Cardiac muscle cell (in vitro differentiated cells and primary cell): ENCODE data around the gene GPR176. TPM values are rescaled to one million over a fixed set of nuclear protein-coding genes. Genes with fewer than 3 reads are reported as not detected.

ENCODE experiments used
- DNase-seq, 2 donors: peaks; one replicate each; pipeline versions ENCODE4 v3.0.0 to v3.0.0-alpha.2; 2010 to 2017; ENCODE audit warnings: low read depth in 1 of 2, low spot score in 1 of 2
- H3K27ac ChIP-seq: fragments of 200-600 bp; sonication (generic); 2 replicates; pipeline ENCODE4 v1.5.1; 2016
- H3K27me3 ChIP-seq: fragments of 200-600 bp; sonication (generic); 2 replicates; pipeline ENCODE4 v1.6.0; 2016; ENCODE audit warnings: control low read depth
- H3K36me3 ChIP-seq: fragments of 200-600 bp; sonication (generic); 2 replicates; pipeline ENCODE4 v1.5.1; 2016; ENCODE audit warnings: control low read depth
- H3K4me1 ChIP-seq: fragments of 200-600 bp; sonication (generic); 2 replicates; pipeline ENCODE4 v1.8.1; 2017; ENCODE audit warnings: low read depth, mild to moderate bottlenecking, mixed run types
- H3K4me3 ChIP-seq: fragments of 200-600 bp; sonication (generic); 2 replicates; pipeline ENCODE4 v1.5.1; 2016; ENCODE audit warnings: mild to moderate bottlenecking
- H3K9me3 ChIP-seq: fragments of 200-600 bp; sonication (generic); 2 replicates; pipeline ENCODE4 v1.5.1; 2017; ENCODE audit warnings: low read depth, mild to moderate bottlenecking, control low read depth
- polyA plus RNA-seq: library from polyadenylated mRNA; unstranded; fragments of >200 nt; fragmentation: Nextera tagmentation; extraction: Ambion mirVana; gene quantifications from 2 replicates; pipeline ENCODE4 v1.2.1, GENCODE V29; 2016
- total RNA-seq: library from RNA; depleted of rRNA; stranded (reverse); fragments of >200 nt; gene quantifications from 2 replicates; pipeline ENCODE4 v1.2.3, GENCODE V29; 2016
- TF ChIP-seq, protein P1 (sequence below): IDR thresholded peaks from 2 replicates; pipeline ENCODE4 v1.5.1; 2012; ENCODE audit warnings: low read depth, mild to moderate bottlenecking, low read length

GPR176 gene
- total and polyA plus RNA-seq, 2 experiments from 2014 or later: 1.4 to 5.6 TPM

- no peaks in the 10 kb centered on the region for H3K27me3 ChIP-seq
- H3K9me3 ChIP-seq: no peaks in the 10 kb centered on the region
- no peak overlapping the region for H3K27ac ChIP-seq
- H3K4me3 ChIP-seq: no peak overlapping the region
- peak; percentile 79 to 86 for DNase-seq
- H3K36me3 ChIP-seq: no peaks in the 10 kb centered on the region
- TF ChIP-seq, protein P1, sequence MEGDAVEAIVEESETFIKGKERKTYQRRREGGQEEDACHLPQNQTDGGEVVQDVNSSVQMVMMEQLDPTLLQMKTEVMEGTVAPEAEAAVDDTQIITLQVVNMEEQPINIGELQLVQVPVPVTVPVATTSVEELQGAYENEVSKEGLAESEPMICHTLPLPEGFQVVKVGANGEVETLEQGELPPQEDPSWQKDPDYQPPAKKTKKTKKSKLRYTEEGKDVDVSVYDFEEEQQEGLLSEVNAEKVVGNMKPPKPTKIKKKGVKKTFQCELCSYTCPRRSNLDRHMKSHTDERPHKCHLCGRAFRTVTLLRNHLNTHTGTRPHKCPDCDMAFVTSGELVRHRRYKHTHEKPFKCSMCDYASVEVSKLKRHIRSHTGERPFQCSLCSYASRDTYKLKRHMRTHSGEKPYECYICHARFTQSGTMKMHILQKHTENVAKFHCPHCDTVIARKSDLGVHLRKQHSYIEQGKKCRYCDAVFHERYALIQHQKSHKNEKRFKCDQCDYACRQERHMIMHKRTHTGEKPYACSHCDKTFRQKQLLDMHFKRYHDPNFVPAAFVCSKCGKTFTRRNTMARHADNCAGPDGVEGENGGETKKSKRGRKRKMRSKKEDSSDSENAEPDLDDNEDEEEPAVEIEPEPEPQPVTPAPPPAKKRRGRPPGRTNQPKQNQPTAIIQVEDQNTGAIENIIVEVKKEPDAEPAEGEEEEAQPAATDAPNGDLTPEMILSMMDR: peak; percentile 76
- no peaks in the 10 kb centered on the region for H3K4me1 ChIP-seq
These were observed 163.1 kb downstream of the GPR176 start for GRCh38 chr15:39756806-39757522.

DNA sequence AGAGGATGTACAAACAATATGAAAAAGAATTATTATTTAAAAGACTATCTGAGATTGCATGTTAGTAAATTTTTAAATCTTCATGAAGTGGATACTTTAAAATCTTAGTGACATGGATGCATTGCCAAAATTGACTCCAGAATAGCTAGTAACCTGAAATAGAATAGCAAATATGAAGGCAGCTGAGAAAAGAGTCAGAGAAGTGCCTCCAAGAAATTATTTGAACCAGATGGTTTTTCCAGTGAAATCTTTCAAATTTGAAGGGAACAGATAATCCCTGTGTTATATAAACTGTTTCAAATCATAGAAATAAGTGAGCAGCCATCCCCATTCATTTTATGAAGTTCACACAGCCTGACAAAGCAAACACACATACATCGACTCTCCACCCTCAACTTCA, 167.1 kb downstream of the GPR176 start:
- no peaks in the 10 kb centered on the region for H3K36me3 ChIP-seq
- H3K27me3 ChIP-seq: no peaks in the 10 kb centered on the region
- no peaks in the 10 kb centered on the region for H3K9me3 ChIP-seq
- H3K27ac ChIP-seq: no peak overlapping the region
- H3K4me3 ChIP-seq: no peak overlapping the region
- TF ChIP-seq, protein P1: no peak
- H3K4me1 ChIP-seq: no peaks in the 10 kb centered on the region
- no peak for DNase-seq

DNA sequence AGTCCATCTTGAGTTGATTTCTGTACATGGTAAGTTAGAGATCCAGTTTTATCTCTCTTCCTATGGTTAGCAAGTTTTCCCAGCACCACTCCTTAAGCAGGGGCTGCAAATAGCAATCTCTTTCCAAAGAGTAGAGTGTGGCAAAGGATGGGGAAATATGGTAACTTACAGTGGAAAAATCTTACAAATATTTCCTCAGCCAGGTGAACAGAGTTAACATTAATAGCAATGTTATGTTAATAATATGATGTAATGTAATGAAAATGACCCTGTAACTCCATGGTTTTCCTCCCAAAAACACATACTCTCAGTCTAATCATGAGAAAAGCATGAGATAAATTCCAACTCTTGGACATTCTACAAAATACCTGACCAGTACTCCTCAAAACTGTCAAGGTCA, 167.8 kb downstream of the GPR176 start:
- TF ChIP-seq, protein P1: no peak
- Histone ChIP-seq H3K36me3 (no peaks in the 10 kb centered on the region), H3K27me3 (no peaks in the 10 kb centered on the region), H3K27ac (no peak overlapping the region), H3K4me1 (no peaks in the 10 kb centered on the region), H3K9me3 (no peaks in the 10 kb centered on the region), H3K4me3 (no peak overlapping the region)
- DNase-seq: no peak

Other genes starting within 250 kb of the GPR176 start
- 0.33 and 0.42 TPM in 2 replicates for gene FSIP1, start 137.4 kb downstream of the GPR176 start, total RNA-seq
- gene FSIP1, start 137.4 kb downstream of the GPR176 start, polyA plus RNA-seq: 0.15 and 1.2 TPM in 2 replicates
- gene EIF2AK4, start 13.8 kb upstream of the GPR176 start, total RNA-seq: 41.4 and 54.7 TPM in 2 replicates
- gene EIF2AK4, start 13.8 kb upstream of the GPR176 start, polyA plus RNA-seq: 60.6 and 74.9 TPM in 2 replicates
- gene SRP14, start 118.9 kb upstream of the GPR176 start, total RNA-seq: 691 and 719 TPM in 2 replicates
- 1,163 and 1,525 TPM in 2 replicates for gene SRP14, start 118.9 kb upstream of the GPR176 start, polyA plus RNA-seq
- 29.8 and 56.1 TPM in 2 replicates for gene BMF, start 188.6 kb upstream of the GPR176 start, total RNA-seq
- 8.1 and 26.0 TPM in 2 replicates for gene BMF, start 188.6 kb upstream of the GPR176 start, polyA plus RNA-seq
- 20.6 and 157 TPM in 2 replicates for gene BUB1B, start 240.8 kb upstream of the GPR176 start, total RNA-seq
- 10.1 and 41.0 TPM in 2 replicates for gene BUB1B, start 240.8 kb upstream of the GPR176 start, polyA plus RNA-seq